HPDE6-E6E7 (cell line): ENCODE results near the gene CYP46A1.

ENCODE experiments used
- DNase-seq: peaks from one replicate; pipeline ENCODE4 v3.0.0; 2011; ENCODE audit warnings: missing footprints; ENCODE audit errors: extremely low spot score

Gene CYP46A1

DNA sequence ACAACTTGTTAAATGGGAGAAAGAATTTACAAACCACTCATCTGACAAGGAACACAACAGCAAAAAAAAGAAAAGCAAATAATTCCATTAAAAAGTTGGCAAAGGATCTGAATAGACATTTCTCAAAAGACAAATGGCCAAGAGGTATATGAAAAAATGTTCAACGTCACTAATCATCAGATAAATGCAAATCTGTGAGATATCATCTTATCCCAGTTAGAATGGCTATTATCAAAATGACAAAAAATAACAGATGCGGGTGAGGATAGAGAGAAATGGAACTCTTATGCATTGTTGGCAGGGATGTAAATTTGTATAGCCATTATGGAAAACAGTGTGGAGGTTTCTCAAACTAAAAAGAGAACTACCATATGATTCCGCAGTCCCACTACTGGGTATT lies 29.9 kb downstream of the CYP46A1 start:
- no peak for DNase-seq

DNA sequence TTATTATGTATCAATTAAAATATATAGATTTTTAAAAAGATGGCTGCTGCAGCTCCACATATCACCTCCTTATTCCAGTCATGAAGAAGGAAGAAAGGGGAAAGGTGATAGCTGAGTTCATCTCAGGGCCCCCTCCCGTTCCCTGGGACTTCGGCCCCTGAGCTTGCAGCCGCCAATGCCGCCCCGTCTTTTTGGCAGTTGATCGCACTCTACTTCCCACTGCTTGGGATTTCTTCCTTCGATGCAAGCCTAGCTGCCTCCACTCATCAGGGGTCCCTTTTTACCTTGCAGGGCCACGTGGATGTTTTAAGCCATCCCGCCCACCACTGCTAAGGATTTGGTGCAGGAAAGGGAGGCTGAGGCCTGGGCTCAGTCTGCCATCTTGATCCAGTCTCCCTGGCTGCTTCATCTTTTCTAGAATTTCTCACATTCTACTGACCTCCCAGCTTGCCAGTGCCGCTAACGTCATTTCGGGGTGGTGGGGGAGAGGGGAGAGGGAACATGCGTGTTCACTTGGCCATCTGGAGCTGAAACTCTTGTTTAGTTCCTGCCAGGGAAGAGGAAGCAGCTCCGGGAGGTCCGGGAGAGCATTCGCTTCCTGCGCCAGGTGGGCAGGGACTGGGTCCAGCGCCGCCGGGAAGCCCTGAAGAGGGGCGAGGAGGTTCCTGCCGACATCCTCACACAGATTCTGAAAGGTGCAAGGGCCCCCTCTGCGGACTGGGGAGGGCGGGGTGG lies 31.3 kb downstream of the CYP46A1 start:
- DNase-seq, result no peak

DNA sequence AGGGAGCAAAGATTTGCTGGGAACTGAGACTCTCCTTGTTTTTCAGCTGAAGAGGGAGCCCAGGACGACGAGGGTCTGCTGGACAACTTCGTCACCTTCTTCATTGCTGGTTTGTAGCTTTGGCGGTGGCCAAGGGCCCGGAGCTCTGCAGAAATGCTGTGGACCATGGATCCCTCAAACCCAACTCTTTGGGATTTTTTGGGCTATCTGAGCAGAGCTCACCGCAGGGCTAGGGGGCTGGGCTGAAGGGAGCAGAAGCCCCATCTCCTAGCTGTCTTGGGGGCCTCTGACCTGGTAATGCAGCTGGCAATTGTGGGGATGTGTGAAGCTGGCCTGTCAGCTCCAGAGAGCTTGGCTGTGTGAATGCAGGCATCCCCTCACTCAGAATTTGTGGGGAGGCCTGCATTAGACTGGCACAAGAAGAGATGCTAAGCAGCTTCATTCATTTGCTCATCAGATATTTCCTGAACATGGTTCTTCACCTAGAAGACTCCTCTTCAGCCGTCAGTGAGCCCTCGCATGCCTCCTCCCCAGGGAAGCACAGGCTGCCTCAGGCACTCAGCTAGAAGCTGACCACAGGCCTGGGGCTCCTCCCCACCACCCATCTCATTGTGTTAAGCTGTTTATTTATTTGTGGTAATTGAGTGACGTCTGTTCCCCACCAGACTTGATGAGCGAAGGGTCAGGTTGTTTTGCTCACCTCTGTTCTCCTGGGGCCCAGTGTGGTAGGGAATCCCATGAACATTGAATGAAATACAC lies 32.2 kb downstream of the CYP46A1 start:
- DNase-seq, result no peak

DNA sequence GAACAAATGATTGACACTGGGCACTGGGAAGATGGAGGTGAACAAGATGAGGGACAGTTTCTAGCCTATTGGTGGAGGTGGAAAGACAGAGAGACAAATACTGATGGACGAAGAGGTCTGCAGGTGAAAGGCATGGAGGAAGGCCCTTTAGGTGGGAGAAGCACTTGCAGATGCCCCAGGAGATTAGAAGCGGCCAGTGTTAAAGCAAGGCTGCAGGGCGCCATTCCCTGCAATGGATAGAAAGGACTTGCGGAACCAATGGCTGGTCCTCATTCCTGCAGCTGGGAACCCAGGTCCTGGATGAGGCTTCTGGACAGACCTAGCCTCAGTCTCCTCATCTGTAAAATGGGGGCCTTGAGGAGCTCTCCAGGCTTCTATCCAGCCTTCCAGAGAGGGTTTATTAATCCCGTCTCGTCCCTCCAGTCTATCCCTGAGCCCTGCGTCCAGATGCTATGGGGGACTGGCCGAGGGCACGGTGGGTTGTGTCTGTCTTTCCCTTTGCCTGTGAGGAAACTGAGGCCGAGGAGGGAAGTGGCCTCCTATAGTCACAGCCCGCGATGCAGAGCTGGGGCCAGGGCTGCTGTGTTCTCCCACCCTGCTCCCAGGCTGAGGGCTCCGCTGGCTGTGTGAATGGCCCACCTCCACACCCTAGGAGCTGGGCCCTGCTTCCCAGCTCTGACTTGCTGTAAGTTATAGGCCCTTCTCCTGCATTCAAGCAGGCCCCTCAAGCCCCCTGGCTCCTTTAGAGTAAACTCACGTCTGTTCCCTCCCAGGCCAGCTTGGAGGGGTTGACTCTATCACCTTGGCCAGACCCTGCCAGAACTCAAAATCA lies 33.0 kb downstream of the CYP46A1 start:
- no peak for DNase-seq

DNA sequence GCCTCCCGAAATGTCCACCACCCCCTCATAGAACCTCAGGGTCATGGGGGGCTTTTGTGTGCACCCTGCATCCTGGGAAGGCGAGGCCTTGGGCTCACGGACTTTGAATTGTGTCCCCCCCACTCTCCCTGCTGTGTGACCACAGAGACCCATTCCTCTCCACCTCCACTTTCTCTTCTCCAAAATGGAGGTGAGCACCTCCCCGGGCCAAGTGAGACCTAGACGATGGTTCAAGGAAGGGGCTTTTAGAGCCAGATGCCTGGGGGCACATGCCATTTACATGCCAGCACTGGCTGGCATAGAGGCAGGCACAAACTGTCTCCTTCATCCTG lies 33.5 kb downstream of the CYP46A1 start:
- no peak for DNase-seq

DNA sequence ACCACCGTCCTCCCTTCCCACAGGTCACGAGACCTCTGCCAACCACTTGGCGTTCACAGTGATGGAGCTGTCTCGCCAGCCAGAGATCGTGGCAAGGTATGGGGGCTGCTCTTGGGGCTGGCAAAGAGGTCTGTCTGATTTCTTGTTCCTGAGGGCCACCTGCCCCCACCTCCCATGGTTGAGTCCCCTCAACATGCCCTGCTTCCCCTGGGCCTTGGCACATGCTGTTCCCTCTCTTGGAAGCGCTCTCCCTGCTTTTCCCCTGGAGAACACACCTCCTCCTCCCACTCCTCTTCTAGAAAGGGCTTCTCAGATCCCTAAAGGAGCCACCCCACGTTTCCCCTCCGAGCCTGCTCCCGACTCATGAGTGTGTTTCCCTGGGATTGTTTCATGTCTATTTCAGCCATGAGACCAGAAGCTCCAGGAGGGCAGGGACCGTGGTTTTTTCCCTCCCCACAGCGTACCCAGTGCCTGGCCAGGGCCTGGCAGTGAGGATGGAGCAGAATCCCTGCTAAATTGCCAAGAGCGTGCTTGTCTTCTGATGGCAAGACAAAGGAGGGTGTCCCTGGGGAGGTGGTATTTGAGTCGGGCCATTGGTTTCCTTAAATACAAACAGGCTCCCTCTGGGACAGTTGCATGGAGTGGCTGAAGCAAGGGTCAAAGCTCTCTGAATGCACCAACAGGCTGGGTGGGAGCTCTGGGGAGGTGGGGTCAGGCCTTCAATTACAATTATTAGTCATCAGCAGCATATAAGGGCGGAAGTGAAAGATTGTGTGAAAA lies 34.1 kb downstream of the CYP46A1 start:
- DNase-seq, result no peak

DNA sequence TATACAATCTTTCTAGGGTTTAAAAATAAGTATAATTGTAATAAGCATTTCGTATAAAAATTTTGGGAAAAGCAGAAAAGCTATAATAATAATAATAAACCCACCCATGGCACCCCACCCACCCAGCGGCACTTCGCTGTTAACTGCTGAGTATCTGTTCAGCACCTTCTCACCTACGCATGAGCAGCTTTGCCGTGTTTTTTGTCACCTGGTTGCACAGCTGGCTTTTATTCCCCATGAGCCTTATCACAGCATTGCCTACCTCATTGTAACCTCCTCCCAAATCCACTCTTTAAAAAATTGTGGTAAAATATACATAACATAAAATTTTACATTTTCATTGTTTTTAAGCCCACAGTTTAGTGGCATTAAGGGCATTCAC lies 34.7 kb downstream of the CYP46A1 start:
- DNase-seq, result no peak

DNA sequence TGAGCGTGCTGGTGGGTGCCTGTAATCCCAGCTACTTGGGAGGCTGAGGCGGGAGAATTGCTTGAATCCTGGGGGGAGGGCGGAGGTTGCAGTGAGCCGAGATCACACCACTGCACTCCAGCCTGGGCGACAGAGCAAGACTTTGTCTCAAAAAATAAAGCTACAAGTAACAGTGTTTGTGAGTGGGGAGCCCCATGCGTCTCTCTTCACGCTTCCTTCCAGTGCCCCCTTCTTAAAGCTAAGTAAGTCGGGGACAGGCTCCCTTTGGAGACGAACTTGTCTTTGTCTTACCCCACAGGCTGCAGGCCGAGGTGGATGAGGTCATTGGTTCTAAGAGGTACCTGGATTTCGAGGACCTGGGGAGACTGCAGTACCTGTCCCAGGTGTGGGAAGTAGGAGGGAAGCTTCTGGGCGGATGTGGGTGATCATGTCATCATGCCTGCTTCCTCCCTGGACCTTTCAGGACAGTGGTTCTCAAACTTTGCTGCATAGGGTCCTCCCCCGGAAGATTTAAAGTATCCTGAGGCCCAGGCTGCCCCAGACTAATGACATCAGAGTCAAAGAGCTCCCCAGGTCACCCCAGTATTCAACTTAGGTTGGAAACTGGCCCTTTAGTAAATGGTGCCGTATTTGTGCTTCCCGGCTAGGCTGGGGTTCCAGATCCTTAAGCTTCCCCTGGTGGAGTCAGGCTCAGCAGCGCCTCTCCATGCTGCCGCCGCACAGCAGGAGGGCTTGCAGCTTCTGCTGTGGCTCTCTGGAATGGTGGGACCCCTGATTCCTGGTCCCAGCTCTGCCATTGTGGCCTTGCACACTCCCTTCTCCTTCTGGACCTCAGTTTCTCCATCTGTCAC lies 37.1 kb downstream of the CYP46A1 start:
- DNase-seq, result no peak

DNA sequence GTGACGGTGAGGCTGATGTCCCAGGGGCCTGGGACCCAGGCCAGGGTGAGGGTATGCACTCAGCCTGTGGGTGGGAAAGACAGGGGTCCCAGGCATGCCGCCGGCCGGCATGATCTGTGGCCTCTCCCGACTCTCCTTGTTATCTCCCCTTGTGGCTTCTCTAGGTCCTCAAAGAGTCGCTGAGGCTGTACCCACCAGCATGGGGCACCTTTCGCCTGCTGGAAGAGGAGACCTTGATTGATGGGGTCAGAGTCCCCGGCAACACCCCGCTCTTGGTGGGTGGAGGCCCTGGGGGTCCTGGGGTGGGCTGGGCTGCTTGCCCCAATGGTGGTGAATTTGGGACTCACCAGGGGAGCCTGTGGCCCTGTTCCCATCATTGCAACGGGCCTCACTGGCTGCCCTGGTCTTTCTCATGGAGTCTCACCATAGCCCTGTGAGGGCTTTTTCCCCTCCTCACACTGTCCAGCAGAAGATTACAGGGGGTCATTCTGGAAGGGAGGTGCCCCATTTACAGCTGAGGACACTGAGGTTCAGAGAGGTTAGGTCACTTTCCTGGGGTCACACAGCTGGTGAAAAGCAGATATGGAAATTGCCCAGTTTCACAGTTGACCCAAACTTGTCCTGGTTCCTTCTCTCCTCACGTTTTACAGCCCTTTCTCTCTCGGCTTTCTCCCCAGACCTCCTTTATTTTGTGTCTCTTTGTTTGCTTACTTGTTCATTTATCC lies 37.9 kb downstream of the CYP46A1 start:
- no peak for DNase-seq

DNA sequence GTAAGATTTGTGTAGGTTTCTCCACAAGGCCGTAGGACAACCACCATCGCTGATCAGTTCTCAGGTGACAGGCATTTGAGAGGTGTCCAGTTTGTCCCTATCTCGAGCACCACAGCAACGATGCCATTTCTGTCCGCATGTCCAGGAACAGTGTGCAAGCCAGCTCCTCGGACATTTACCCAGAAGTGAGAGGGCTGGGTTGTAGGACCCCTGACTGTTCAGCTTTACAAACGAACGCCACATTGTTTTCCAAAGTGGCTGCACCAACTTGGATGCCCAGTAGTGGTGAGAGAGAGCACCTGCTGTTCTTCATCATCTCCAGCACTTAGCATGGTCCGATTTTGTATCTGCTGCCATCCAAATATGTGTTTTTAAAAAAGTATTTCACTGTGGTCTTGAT lies 38.6 kb downstream of the CYP46A1 start:
- no peak for DNase-seq

DNA sequence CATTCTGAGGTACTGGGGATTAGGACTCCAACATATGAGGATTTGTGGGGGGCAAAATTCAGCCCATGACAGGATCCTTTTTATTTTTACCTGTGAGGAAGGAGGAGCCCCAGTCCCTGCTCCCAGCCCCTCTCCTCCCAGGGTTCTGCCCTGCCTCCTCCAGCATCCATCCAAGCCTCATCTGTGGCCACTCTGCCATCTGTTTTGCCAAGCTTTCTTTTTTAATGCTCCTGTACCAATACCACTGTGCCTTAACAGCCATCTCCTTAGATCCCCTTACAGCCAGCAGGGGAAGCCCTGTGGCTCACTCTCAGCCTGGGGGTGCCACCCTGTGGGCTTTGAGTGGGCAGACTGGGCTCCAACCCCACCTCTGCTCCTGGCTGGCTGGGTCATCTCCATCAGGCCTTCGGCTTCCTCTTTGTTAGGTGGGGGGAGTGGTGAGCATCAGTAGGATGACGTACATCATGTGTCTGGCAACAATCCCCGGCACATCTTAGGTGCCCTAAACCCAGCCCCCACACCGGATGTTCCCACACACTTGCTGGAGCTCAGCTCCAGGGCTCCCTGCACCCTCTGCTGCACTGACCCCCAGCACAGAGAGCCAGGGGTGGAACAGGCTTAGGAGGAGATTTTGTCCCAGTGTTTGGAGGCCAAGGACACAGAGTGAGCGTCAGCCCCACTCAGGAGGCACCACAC lies 40.2 kb downstream of the CYP46A1 start:
- no peak for DNase-seq

DNA sequence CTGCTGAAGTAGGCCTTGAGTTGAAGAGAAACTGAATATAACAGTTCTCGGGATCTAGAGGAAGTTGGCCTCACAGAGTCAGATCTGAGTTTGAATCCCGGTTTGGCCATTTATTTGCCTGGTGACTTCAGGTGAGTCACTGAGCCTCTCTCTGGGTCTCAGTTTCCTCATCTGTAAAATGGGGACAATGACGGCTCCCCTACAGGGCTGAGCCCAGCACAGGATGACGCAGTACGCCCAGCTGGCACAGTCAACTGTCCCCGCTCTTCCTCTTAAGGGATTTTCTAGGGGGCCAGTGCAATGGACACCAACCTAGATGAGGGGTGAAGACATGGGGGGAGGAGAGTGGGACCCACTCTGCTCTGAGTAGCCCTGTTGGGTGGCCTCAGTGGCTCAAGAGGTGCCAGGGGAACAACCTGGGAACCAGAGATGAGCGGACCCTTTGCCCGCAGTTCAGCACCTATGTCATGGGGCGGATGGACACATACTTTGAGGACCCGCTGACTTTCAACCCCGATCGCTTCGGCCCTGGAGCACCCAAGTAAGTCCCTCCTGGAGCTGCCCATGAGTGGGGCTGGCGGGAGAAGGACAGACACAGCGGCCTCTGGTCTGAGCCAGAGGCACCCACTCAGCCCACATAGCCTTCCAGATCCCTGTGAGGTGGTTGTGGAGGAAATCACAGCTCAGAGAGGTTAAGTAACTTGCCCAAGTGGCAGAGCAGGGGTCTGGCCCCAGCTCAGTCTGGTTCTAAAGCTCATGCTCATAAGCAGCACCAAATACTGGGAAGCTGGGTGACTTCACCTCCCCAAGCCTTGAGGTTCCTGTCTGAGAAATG lies 41.1 kb downstream of the CYP46A1 start:
- no peak for DNase-seq

DNA sequence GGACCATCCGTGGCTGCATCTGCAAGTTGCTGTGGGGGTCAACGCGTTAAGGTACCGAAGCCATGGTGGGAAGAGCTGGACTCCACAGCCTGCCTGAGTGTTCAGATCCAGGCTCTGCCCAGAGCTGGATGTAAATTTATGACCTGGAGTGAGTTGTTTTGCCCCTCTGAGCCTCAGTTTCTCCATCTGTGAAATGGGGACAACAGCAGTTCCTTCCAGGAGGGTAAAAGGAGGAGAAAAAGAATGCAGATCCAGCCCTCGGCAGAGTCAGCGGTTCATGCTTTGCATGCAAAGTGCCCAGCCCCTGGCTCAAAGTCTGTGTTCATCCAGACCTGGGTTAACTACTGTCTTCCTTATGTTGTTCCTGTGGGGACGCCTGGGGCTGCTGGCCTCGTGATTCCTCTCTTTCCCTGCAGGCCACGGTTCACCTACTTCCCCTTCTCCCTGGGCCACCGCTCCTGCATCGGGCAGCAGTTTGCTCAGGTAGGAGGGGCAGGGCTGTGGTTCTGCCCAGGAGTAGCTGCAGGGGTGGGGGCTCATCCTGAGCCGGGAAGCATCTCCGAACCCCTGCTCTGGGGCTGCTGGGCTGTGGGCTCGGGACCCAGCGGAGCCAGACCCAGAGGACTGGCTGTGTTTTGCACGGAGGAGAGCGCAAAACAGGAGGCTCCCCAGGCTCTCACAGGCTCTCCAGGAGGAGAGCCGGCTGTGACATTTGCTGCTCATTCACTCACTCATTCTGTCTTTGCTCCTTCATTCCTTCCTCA lies 41.9 kb downstream of the CYP46A1 start:
- DNase-seq, result no peak

DNA sequence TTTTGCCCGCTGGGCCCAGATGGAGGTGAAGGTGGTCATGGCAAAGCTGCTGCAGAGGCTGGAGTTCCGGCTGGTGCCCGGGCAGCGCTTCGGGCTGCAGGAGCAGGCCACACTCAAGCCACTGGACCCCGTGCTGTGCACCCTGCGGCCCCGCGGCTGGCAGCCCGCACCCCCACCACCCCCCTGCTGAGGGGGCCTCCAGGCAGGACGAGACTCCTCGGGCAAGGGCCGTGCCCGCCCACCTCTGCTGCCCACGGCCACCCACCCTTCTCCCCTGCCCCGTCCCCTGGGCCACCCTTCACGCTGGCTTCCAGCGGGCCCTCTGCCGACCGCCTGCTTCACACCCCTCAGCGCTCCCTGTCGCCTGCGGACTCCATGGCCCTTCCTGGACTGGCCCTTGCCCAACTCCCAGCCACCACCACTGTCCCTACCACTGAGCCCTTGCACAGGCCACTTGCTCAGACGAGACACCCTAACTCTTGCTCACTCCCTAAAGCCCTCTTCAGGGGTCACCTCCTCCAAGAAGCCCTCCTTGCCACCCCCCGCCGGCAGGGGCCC lies 42.5 kb downstream of the CYP46A1 start:
- DNase-seq, result no peak

DNA sequence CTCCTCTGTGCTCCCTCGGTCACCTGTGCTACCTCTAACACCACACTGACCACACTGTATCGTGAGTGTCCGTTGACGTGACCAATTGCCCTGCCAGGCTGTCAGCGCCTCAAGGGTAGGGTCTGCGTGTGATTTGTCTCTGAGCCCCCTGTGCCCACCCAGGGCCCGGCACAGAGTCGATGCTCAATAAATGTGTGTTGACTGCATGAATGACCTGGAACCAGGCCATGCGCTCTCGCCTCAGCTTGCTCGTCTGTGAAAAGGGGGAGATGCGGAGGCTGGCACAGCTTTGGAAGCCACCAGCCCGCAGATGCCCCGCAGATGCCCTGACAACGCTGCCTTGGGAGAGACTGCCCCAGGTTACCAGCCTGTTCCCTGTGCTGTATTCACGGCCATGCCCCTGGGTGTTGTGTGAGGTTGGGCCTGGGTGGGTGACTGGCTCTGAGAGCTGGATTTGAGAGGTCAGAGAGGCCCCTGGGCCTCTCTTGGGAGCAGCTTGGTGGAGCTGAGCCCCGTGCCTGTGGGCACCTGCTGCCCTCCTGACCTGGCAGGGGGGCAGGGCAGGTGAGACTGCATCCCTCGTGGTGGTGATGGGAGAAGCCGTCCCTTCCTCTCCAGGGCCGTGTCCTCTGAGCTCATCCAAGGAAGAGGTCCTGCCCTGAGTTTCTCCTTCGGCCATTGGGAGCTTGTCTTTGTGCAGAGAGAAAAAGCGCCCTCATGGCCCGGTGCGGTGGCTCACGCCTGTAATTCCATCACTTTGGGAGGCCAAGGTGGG lies 43.2 kb downstream of the CYP46A1 start:
- no peak for DNase-seq

DNA sequence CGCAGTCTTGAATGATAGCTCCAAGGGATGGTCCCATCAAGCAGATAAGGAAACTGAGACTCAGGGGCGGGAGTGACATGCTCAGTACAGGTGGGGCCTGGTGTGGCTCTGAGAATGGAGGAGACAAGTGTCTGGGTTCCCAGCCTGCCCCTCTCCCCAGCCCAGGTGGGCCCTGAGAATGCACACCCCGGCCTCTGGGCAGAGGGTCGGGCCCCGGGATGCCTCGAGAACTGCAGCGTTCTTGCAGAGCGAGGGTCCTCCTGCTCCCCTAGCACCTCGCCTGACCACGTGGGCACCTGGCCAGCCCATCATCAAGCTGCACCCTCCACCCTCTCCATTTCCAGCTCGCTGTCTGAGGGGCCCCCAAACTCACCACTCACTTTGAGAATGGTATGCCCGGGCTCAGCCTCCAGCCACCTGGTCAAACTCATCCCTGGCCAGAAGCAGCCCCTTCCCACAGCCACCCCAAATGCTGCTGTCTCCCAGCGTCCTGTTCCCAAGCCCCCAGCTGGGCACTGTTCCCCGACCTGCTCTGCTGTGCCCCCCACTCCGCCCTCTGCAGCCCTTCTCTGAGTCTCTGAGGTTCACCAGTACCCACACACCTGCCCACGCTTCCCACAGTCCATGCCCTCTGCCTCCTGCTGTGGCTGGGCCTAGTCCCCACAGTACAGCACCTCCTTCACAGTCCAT lies 44.3 kb downstream of the CYP46A1 start:
- no peak for DNase-seq
